Measurements from ENCODE around the gene CSGALNACT2. TPM values are rescaled to one million over a fixed set of nuclear protein-coding genes. Genes with fewer than 3 reads are reported as not detected.

The CSGALNACT2 gene
- total and polyA plus RNA-seq, 2 donors (not counting 1 experiment from before 2014, with no cell fraction given), result 10.9 to 24.0 TPM

DNA sequence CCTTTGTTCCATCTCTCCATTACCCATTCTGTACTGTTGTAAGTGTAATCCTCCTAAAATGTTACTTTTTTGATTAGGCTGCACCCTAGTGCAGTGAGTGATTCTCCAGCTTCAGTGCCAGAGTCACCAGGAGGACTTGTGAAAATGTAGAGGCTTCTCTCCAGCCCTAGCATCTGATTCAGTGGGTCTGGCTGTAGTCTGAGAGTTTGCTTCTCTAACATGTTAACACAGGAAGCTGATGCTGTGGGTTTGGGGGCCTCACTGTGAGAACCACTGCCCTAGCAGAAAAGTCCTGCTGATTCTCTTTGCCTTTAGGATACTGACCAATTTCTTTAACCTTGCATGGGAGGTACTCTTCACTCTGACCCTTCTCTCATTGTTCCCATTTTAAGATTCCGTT is 24.4 kb downstream of the CSGALNACT2 start:
- DNase-seq (no peak), ATAC-seq (ENCODE audit: low read depth) (no peak)
- H3K79me2 ChIP-seq (ENCODE audit: control insufficient read depth, insufficient read depth, low read length), result peaks cover 4% of the 10 kb centered on the region

DNA sequence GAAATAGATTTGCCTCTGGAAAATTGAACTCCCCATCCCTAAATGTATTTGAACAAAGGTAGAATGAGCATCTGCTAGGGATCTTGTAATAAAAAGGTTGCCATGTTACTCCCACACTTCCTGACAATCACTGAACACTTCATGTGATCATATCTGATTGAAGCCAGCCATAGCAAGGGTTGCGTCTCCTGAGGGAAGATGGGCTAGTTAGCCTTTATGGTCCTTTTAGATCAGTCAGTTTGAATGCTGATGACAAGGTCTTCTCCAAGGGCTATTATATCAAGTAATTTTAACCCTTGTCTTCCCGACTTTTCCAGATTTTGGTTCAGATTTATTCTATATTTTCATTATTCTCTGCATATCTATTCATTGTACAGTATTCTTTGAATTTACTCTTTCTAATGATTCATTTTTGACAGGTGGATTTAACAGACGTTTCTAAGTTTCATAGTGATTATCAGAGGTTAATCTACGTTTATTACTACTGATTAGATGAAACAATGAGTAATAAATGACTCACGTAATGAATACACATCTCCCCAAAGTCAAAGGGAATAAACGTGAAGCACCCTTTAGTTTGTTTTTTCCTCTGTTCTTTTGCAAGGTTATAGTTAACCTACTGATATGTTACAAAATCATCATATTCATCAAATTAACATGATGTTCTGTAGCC is 28.1 kb downstream of the CSGALNACT2 start:
- TF ChIP-seq, protein P1, sequence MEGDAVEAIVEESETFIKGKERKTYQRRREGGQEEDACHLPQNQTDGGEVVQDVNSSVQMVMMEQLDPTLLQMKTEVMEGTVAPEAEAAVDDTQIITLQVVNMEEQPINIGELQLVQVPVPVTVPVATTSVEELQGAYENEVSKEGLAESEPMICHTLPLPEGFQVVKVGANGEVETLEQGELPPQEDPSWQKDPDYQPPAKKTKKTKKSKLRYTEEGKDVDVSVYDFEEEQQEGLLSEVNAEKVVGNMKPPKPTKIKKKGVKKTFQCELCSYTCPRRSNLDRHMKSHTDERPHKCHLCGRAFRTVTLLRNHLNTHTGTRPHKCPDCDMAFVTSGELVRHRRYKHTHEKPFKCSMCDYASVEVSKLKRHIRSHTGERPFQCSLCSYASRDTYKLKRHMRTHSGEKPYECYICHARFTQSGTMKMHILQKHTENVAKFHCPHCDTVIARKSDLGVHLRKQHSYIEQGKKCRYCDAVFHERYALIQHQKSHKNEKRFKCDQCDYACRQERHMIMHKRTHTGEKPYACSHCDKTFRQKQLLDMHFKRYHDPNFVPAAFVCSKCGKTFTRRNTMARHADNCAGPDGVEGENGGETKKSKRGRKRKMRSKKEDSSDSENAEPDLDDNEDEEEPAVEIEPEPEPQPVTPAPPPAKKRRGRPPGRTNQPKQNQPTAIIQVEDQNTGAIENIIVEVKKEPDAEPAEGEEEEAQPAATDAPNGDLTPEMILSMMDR (IDR thresholded peaks at IDR 0.05), result no peak
- H3K4me3 ChIP-seq (ENCODE audit: control extremely low read depth in 1 of 5, extremely low read depth in 1 of 5, insufficient read depth in 1 of 5, low read depth in 2 of 5, low read length in 4 of 5), result no peak overlapping the region
- ChIA-PET CTCF (no interaction called here), POLR2A (no interaction called here)
- no peak for DNase-seq
- H3K27ac ChIP-seq (ENCODE audit: low read length in 2 of 2), result no peak overlapping the region
- Mint-ChIP-seq H3K4me1 (no peaks in the 10 kb centered on the region), H3K27ac (no peak overlapping the region), H3K9me3 (ENCODE audit: insufficient read depth) (no peaks in the 10 kb centered on the region), H3K27me3 (no peaks in the 10 kb centered on the region), H3K4me3 (no peak overlapping the region)
- no peaks in the 10 kb centered on the region for H3K4me1 ChIP-seq (ENCODE audit: control insufficient read depth in 2 of 2, insufficient read depth in 2 of 2, low read length in 2 of 2)
- H3K79me2 ChIP-seq (ENCODE audit: control insufficient read depth, insufficient read depth, low read length), result no peaks in the 10 kb centered on the region
- H4K20me1 ChIP-seq (ENCODE audit: control insufficient read depth, insufficient read depth, low read length, poor library complexity, severe bottlenecking), result no peaks in the 10 kb centered on the region
- no peak for ATAC-seq (ENCODE audit: low read depth)
- WGBS (ENCODE audit: insufficient coverage), result no CpG with 5 or more reads among the region's 6 CpGs
- no peaks in the 10 kb centered on the region for H3K27me3 ChIP-seq (replicated peaks in 1 of 4; ENCODE audit: control extremely low read depth in 1 of 4, control insufficient read depth in 3 of 4, insufficient read depth in 4 of 4, low read length in 3 of 4)
- no peak overlapping the region for H3K4me2 ChIP-seq (replicated peaks; ENCODE audit: low read depth, low read length, poor library complexity, severe bottlenecking)
- H3K36me3 ChIP-seq (replicated peaks in 1 of 2; ENCODE audit: control extremely low read depth in 1 of 2, control insufficient read depth in 1 of 2, extremely low read depth in 1 of 2, insufficient read depth in 2 of 2, low read length in 1 of 2), result peaks cover 5 to 37% of the 10 kb centered on the region in 2 experiments
- H2AFZ ChIP-seq (ENCODE audit: insufficient read depth, low read depth, low read length, poor library complexity, severe bottlenecking), result no peak overlapping the region
- intact Hi-C loops (cut with micrococcal nuclease), result no loop called here
- H3K9me3 ChIP-seq (ENCODE audit: control extremely low read depth in 1 of 3, control insufficient read depth in 2 of 3, insufficient read depth in 1 of 3, low read length in 2 of 3), result no peaks in the 10 kb centered on the region
- H3K9ac ChIP-seq (ENCODE audit: low read length), result no peak overlapping the region

More for the DNA sequence above, 24.4 kb downstream of the CSGALNACT2 start:
- Histone ChIP-seq H3K4me3 (ENCODE audit: control extremely low read depth in 1 of 5, extremely low read depth in 1 of 5, insufficient read depth in 1 of 5, low read depth in 2 of 5, low read length in 4 of 5) (no peak overlapping the region), H3K9me3 (ENCODE audit: control extremely low read depth in 1 of 3, control insufficient read depth in 2 of 3, insufficient read depth in 1 of 3, low read length in 2 of 3) (no peaks in the 10 kb centered on the region), H3K9ac (ENCODE audit: low read length) (no peak overlapping the region), H3K27me3 (replicated peaks in 1 of 4; ENCODE audit: control extremely low read depth in 1 of 4, control insufficient read depth in 3 of 4, insufficient read depth in 4 of 4, low read length in 3 of 4) (no peaks in the 10 kb centered on the region), H3K27ac (ENCODE audit: low read length in 2 of 2) (no peak overlapping the region), H4K20me1 (ENCODE audit: control insufficient read depth, insufficient read depth, low read length, poor library complexity, severe bottlenecking) (no peaks in the 10 kb centered on the region), H3K36me3 (replicated peaks in 1 of 2; ENCODE audit: control extremely low read depth in 1 of 2, control insufficient read depth in 1 of 2, extremely low read depth in 1 of 2, insufficient read depth in 2 of 2, low read length in 1 of 2) (peaks cover 7 to 31% of the 10 kb centered on the region in 2 experiments), H3K4me1 (ENCODE audit: control insufficient read depth in 2 of 2, insufficient read depth in 2 of 2, low read length in 2 of 2) (peaks cover 8% of the 10 kb centered on the region in 2 donors), H3K4me2 (replicated peaks; ENCODE audit: low read depth, low read length, poor library complexity, severe bottlenecking) (no peak overlapping the region), H2AFZ (ENCODE audit: insufficient read depth, low read depth, low read length, poor library complexity, severe bottlenecking) (no peak overlapping the region)
- TF ChIP-seq, protein P1 (IDR thresholded peaks at IDR 0.05), result no peak
- TF ChIP-seq EZH2 (IDR thresholded peaks at IDR 0.05; ENCODE audit: borderline replicate concordance, insufficient read depth, low read depth, low read length, poor library complexity, severe bottlenecking), result no peak
- 100% methylated on average over 1 of the region's 1 CpG for WGBS (ENCODE audit: insufficient coverage)
- Mint-ChIP-seq H3K27ac (no peak overlapping the region), H3K4me1 (peaks cover 15% of the 10 kb centered on the region), H3K4me3 (no peak overlapping the region), H3K9me3 (ENCODE audit: insufficient read depth) (no peaks in the 10 kb centered on the region), H3K27me3 (no peaks in the 10 kb centered on the region)
- ChIA-PET CTCF (no interaction called here), POLR2A (no interaction called here)
- intact Hi-C loops (cut with micrococcal nuclease), result no loop called here

Data from B cell (primary cell).